D341Med (cell line): ENCODE measurements around the gene TJAP1.

Experiments
- DNase-seq: peaks from one replicate; pipeline ENCODE4 v3.0.0; 2012; ENCODE audit warnings: low spot score

The TJAP1 gene

GRCh38 chr6:43477235-43478007, at the start of gene TJAP1:
Gene TJAP1 (plus strand): TSS chr6:43477570. CDS start chr6:43499002, 21,432 bp downstream.
- peak; percentile 98 for DNase-seq

GRCh38 chr6:43428112-43428570, 49.2 kb upstream of the TJAP1 start:
- no peak for DNase-seq

- DNase-seq = no peak
Measured at GRCh38 chr6:43428874-43429273, 48.5 kb upstream of the TJAP1 start.

- DNase-seq = no peak
Measured at GRCh38 chr6:43432009-43432945, 45.1 kb upstream of the TJAP1 start.

- no peak for DNase-seq
Measured at GRCh38 chr6:43433148-43433547, 44.2 kb upstream of the TJAP1 start.

GRCh38 chr6:43434001-43434840, 43.1 kb upstream of the TJAP1 start:
- DNase-seq = peak; percentile 8

GRCh38 chr6:43434943-43435342, 42.4 kb upstream of the TJAP1 start:
- DNase-seq = no peak

- no peak for DNase-seq
Measured at GRCh38 chr6:43435682-43436437, 41.5 kb upstream of the TJAP1 start.

GRCh38 chr6:43436577-43437282, 40.6 kb upstream of the TJAP1 start:
- no peak for DNase-seq

- no peak for DNase-seq
Measured at GRCh38 chr6:43437700-43438099, 39.7 kb upstream of the TJAP1 start.

GRCh38 chr6:43442935-43443334, 34.4 kb upstream of the TJAP1 start:
- DNase-seq = no peak

GRCh38 chr6:43444036-43444435, 33.3 kb upstream of the TJAP1 start:
- DNase-seq = no peak

- no peak for DNase-seq
Measured at GRCh38 chr6:43444582-43444981, 32.8 kb upstream of the TJAP1 start.

- no peak for DNase-seq
Measured at GRCh38 chr6:43445576-43445975, 31.8 kb upstream of the TJAP1 start.

GRCh38 chr6:43447604-43448003, 29.8 kb upstream of the TJAP1 start:
- DNase-seq = no peak

- DNase-seq = no peak
Measured at GRCh38 chr6:43448916-43449315, 28.5 kb upstream of the TJAP1 start.

- no peak for DNase-seq
Measured at GRCh38 chr6:43450699-43451131, 26.7 kb upstream of the TJAP1 start.

- no peak for DNase-seq
Measured at GRCh38 chr6:43451348-43451747, 26.0 kb upstream of the TJAP1 start.

GRCh38 chr6:43451939-43452338, 25.4 kb upstream of the TJAP1 start:
- DNase-seq = no peak

- DNase-seq = no peak
Measured at GRCh38 chr6:43452896-43453295, 24.5 kb upstream of the TJAP1 start.

- DNase-seq = no peak
Measured at GRCh38 chr6:43453831-43454230, 23.5 kb upstream of the TJAP1 start.
